NCI-H2081 treated with DMSO at 0.1 percent for 48 hours (cell line): ENCODE measurements around the gene HTRA2.

Experiments used
- DNase-seq: peaks from one replicate; lab custom pipeline; 2025; lab: John Stamatoyannopoulos, UW

HTRA2 gene

DNA sequence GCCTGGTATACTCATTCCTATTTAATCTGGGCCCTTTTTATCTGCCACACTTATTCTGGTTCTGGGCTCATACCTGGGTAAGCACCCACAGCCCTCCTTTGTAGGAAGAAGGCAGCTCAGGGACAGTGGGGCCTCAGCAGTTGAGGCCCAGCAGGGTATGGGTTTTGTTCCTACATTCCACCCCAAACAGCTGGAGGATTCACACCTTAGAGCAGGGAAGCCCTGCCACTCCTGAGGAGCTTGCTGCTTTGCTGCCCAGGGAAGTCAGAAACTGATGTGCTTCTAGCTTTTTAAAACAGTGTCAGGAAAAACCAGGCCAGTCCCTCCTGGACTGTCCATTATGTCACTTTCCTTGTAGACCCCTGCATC is 29.2 kb upstream of the HTRA2 start:
- DNase-seq: no peak

- no peak for DNase-seq
Measured at GRCh38 chr2:74501335-74502071, 28.2 kb upstream of the HTRA2 start.

- DNase-seq: no peak
Measured at GRCh38 chr2:74502147-74502719, 27.5 kb upstream of the HTRA2 start.

GRCh38 chr2:74502720-74503505 is 26.8 kb upstream of the HTRA2 start:
- DNase-seq: no peak

- no peak for DNase-seq
Measured at GRCh38 chr2:74503506-74504475, 25.9 kb upstream of the HTRA2 start.

DNA sequence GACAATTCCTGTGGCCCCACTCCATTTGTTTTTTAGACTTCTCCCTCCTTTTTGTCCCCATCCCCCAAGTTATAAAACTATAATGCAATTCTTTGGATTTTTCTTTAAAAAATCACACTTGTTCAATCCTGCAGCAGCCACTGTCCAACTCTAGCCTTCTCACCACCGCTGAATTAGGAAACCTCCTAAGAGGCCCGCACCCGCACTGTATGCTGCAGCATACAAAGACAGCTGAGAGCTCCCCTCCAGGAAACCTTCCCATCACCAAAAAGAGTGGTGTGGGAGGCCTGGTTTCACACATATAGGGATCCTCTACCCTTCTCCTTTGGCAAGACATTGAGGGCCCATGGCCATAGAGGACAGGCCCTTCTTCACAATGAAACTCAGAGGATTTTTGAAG is 25.1 kb upstream of the HTRA2 start:
- DNase-seq: no peak

- DNase-seq: no peak
Measured at GRCh38 chr2:74505448-74506246, 24.1 kb upstream of the HTRA2 start.

- peak; percentile 93 for DNase-seq
Measured at GRCh38 chr2:74507145-74507925, 22.4 kb upstream of the HTRA2 start, which contains the start of gene PCGF1. PCGF1 (minus strand) TSS chr2:74507695; CDS start chr2:74507668, 27 bp downstream.

GRCh38 chr2:74507926-74508520 is 21.7 kb upstream of the HTRA2 start:
- DNase-seq: no peak

GRCh38 chr2:74510272-74510671 is 19.5 kb upstream of the HTRA2 start:
- no peak for DNase-seq

GRCh38 chr2:74511104-74511989 is 18.4 kb upstream of the HTRA2 start:
- no peak for DNase-seq

- DNase-seq: no peak
Measured at GRCh38 chr2:74512744-74513604, 16.8 kb upstream of the HTRA2 start.

GRCh38 chr2:74513605-74514367 is 15.9 kb upstream of the HTRA2 start:
- DNase-seq: no peak

GRCh38 chr2:74514368-74515270 is 15.1 kb upstream of the HTRA2 start, which contains the start of gene TLX2:
TLX2 (plus strand) TSS chr2:74514450; CDS start chr2:74514807, 357 bp downstream.
- no peak for DNase-seq

DNA sequence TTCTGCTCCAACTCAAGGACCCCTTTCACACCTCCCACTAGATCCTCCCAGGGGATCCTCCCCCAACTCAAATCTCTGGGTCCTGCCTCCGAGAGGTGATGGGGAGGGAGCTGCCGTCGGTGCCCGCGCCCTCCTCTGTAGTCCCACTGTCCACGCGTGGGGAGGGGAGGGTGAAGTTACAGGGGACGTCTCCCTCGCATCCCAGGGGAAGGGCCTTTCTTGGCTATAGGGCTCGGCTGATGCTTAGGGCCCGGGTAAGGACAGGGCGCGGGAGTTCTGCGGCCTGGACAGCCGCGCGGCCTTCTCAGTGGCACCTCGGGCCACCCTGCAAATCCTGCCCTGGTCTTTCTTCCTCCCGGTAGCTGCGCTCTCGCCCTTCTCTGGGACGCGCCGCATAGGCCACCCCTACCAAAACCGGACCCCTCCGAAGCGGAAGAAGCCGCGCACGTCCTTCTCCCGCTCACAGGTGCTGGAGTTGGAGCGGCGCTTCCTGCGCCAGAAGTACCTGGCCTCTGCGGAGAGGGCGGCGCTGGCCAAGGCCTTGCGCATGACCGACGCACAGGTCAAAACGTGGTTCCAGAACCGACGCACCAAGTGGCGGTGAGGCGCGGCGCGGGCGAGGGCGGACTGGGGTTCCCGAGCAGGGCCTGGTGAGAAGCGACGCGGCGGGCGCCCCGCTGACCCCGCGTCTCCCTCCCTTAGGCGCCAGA is 14.3 kb upstream of the HTRA2 start:
- no peak for DNase-seq
